HG02763 (cell line): ENCODE measurements around the gene SERGEF.

Experiments
- ATAC-seq: cut with Tn5 transposase; IDR thresholded peaks from one replicate; pipeline ENCODE4 v1.9.1; 2021; ENCODE audit warnings: mild to moderate bottlenecking, moderate library complexity; ENCODE audit not compliant: unreplicated experiment

Gene SERGEF

DNA sequence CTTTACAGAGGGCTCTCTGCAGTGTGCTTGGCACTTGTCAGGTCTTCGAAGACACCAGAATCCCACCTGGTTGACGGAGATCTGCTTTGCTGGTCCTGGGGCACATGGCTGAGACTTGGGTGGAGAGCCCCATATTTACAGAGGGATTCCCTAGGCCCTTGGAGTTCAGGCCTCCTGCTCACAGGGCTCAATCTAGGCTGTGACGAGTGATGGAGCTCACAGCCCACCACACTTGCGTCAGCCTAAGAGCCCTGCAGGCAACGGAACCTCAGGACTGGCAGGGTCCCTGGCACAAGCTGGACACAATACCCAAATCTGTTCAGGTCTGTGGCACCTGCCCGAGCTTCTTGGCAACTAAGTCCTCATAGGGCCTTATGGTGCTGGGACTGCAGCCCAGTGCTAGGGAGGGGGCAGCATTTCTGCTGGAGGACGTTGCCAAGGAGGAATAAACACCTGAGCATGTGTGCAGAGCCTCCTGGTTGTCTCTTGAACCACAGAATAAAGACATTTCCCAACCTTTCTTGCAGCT, 219.1 kb downstream of the SERGEF start:
- ATAC-seq: no peak

DNA sequence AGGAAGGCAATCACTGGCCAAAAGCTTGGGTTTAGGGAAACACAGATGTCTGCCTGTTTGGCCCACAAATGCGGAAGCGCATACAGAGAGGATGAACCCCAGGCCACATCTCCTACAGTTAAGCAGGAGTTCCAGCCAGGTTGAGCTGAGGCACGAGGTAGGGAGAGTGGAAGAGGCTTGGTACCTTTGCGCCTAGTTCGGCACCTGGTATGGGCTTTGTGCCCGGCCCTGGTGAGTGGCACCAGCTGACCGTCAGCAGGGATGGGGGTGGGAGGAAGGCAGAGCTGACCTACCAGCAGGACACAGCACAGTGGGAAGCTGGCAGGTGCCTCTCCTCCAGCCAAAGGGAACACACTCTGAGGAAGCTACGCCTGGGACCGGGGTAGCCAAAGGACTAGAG, 220.7 kb downstream of the SERGEF start:
- no peak for ATAC-seq

DNA sequence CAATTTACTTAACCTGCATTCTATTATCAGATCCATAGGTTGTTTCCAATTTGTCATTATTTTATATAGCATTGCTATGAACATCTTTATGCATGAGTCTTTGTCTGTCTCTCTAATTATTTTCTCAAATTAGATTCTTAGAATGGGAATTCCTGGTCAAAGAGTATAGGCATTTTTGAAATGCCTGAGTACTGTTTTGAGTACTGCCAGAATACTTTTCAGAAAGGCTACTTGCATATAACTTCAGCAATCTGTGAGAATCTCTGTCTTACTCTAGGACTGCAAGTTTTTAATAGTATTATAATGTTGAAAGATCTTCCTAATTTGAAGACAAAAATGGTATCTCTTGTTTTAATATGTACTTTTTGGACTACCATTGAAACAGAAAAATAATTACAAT, 221.7 kb downstream of the SERGEF start:
- no peak for ATAC-seq

DNA sequence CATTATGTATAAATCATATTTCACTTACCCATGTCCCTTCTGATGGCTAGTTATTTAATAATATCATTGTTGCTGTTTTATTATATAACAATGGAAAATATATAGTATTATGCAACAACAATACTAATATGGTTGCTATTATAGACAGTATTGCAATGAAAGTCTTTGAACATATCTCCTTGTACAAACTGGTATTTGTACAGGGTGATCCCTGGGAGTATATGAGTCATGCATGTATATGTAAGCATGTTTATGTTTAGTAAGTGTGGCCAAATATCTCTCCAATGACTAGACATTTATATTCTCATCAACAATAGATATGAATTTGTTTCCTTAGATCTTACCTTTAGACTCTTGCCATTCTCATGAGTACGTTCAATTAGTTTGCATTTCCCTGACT, 222.4 kb downstream of the SERGEF start:
- no peak for ATAC-seq

DNA sequence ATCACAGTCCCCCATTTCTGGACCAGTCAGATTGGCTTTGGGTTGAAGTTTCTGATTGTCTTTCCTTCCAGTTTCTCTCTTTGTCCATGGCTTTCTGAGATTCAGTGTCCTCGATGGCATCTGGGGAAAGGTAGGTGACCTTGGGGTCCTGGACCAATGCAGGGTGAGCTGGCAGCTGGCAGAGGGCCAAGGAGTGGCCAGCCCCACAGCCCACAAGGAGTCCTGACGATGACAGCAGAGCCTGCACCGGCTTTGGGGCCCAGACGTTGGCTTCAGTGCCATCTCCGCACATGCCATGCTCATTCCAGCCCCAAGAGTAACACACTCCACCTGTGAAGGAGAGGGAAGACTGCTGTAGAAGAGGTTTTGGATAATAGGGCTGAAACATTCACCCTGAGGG, 224.8 kb downstream of the SERGEF start:
- no peak for ATAC-seq

DNA sequence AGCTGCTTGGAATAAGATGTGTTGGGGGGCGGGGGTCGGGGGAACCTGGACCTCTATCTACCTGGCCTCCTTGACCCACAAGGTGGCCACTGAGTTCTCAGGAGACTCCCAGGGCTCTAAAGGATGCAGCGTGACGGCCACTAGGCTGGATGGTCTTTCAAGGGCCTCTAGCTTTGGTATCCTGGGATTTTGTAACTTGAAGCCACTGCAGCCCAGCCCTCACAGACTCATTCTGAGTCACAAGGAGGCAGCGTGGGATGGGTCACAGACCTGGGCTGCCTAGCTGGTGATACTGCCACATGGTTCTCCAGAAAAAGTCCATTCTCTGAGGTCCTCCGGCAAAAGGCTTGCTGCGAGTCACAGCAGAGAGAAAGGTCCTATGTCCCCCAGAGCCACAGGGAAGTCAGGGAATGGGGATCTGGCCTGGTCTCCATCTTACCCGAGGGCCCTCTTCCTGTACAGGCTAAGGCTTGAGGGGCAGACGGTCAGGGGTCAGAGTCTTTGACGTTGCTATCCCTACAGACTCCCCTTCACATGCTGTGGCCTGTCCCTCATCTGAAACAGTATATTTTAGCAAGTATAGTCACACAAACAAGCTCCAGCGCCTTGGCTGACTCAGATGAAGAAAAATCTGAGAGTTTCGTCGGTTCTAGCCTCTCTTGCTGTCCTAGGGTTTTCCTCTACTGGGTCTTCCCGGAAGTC, 225.9 kb downstream of the SERGEF start:
- no peak for ATAC-seq

DNA sequence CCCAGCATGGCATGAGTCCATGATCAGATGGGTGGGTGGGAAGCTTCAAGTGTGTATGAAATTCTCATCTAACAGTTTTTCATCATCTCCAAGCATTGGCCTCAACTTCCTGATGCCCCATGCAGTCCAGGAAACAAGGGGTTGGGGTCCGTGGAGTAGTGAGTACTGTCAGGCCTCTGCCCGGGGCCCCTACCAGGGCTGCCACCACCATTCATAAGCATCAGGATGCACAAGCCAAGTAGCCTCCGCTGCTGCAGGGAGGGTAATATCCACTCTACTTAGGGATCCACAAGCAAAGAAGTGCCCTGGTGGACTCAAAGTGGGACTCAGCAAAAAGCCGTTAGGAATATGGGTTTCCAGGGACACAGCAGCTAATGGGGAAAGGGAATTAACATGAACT, 229.0 kb downstream of the SERGEF start:
- ATAC-seq: no peak

DNA sequence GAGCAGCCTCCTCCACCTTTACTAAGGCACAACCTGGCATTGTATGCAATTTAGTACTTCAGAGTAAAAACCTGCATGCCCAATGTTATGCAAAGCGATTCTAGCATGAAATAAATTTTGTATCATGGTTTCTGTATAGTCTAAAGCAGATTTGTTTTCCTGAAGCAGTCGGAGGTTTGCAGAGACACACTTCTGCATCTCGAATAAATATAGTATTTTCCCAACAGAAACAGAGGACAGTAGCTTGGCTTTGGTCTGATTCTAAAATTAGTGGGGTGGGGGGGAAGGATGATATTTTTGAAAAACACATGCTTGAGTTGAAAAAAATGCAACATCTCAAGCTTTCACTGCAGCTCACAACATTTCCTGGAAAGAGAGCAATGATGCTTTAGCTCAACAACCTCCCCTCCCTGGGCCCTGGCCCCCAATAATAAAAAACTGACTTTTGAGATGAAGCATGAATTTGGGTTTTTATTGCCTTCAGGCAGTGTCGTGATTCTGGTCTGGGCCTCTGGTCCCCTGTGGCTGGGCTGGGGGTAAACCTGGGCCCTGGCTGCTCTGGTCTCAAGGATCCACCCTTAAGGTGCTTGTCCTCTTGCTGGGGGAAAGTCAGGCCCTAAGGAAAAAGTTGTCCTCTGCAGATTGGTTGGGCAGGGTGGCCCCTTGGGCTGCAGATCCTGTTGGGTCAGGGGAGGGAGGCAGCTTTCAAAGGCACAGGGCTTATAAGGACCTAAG, 230.1 kb downstream of the SERGEF start:
- no peak for ATAC-seq

DNA sequence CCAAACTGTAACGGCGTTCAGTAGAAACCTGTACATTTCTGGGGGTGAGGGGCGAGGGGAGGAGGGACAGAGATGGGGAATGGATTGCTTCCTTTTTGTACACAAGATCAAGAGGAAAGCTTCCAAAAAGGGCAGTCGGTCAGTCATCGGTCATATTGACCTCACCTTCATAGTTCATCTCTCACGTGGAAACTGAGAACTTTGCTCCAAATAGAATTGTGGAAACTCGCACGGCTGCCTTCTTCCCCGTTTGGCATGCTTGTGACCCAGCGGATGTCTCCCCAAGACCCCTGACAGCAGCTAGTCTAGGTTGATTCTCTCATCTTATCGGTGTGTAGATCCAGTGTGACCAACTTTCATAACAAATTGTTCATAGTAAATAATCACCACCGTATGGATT, 230.7 kb downstream of the SERGEF start:
- no peak for ATAC-seq

DNA sequence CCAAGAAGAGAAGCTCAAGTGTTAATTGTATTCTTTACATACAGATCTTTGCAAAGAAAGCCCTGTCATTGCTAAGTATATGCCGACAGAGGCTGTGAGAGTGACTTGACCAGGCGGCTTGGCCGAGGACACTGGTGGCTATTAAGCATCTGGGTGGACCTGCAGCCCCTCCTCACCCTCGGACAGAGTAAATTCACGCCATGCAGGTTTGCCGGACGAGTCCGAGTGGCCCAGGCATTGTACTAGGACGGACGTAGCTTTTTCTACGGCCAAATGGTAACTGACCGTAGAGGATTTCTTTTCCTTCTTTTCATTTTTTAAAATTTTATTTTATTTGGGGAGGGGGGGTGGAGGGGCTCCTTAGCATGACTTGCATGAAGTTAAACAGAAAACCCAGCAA, 231.2 kb downstream of the SERGEF start:
- no peak for ATAC-seq

DNA sequence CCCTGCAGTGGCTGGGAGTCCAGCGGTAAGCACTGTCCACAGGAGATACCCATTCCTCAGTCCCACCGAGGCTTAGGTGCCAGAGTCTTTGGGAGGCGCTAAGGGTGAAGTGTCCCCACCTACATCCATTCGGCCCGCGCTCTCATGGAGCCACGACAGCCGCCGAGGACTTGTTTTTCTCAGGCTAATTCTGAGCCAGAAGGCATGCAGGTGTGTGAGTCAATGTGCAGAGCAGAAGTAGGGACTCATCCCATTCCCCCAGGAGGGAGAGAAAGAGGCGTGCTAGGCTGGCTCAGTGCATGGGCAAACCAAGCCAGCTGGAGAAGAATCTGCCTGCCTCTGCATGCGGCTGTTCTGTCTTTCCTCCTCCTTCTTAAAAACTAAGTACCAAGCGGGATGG, 231.6 kb downstream of the SERGEF start:
- ATAC-seq: no peak

DNA sequence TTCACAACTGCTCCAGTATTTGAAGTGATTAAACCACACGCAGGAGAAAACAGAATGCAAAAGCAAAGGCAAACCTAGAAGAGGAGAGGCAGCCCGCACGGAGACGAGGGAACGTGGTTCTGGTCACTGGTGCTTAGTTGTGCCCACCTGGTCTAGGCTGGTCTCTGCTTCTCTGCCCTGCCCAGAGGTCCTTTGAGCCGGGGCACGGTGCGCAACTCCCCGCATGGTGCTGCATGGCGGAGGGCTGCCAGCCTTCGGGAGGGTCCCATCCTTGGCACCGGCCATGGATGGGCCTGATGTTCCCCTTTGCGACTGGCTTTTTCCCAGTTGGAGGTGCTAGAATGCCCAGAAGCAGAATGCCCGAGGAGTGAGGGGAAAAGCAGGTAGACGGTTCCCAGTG, 232.2 kb downstream of the SERGEF start:
- ATAC-seq: no peak

DNA sequence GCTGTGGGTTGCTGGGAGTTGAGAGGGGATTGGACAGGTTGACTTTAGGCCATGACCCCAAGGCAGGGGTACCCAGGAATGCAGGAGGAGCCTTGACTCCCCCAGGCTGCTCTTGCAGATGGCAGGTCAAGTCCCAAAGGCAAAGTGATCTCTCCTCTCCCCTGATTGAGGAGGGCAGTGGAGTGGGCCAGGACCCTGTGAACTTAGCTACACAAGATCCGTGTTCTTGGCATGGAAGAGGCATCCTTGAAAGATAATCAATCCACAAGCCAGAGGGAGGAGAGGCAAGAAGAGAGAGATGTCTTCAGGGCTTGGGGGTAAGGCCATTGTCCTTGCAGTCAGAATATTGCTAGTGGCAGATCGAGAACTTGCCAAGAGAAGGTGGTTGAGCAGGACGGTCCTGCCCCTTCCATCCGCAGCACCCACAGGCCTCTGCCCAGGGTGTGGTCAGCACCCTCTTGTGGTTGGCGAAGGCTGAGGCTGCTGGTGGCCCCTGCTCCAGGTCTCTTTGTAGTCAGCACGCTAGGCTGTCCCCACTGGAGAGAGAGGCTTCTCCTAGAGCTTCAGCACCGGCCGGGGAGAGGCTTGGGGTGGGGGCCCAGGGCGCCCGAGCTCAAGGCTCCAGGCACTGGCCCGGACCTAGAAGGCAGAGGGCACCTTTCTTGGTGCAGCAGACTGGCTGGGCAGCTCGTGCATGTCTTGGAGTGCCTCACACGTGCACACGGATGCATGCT, 232.8 kb downstream of the SERGEF start:
- ATAC-seq: no peak

DNA sequence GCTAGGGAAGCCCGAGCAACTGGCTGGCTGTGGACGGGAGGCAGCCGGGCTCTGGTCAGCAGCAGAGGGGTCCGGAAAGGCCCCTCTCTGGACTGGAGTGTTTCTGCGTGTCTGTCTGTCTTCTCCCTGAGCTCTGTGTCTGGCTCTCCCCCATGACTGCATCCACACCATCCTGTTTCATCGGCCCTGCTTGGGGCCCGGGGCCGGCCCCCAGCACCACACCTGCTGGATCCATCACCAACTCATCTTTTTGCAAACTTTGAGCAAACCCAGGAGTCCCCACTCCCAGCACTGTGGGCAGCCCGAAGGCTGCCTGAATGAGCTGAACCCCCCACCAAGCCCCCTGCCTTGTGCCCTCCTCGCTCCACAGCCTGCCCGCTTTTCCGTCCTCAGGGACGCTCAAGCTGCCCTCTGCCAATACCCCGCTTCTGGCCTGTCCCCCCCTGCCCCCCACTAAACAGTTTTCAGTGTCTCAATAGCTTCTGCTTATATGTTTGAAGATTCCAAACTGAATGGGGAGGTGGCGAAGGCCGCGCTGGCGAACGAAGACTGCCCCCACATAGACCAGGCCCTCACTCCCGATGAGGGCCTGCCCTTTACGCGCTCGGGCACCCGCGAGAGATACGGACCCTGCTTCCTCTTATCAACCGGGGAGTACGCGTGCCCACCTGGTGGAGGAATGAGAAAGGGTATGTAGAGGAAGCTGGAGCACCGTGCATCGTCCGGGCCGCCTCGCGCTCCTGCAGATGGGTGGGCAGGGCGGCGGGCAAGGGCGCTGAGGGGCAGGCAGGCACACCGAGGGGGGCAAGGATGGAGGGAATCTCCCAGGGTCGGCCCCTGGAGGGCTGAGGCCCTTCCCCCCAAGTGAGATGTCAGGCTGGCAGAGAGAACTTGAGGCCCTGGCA, 233.6 kb downstream of the SERGEF start:
- ATAC-seq: no peak

DNA sequence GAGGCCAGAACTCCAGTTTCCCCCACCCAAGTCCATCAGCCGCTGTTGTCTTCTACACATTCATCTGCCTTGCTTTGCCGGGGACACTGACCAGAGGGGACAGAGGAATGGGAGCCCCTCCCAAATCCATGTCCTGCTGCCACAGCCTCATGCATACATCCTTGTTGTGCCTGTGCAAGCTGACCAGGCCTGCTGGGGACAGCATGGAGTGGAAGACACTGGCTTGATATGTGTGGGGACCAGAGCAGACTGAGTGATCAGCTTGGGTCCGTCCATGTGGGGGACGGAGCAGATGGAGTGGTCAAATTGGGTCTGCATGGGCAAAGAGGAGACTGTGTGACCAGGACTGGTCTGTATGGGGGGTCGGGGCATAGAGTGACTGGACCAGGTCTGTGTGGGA, 234.5 kb downstream of the SERGEF start:
- ATAC-seq: no peak

DNA sequence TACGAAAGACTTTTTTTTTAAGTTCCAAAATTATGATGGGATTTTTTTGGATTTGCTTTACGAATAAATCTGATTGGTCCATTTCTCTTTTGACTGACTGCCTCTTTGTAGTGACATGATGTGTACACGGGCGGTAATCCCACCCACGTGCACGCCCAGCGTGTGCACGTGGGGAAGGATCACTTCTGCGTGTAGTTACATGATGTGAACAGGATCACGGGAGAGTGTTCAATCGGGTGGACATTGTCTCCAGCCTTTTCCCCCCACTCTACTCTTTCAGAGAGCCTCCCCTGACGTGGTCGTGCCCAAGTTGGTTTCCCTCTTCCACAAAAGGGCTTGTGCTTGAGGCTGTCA, 235.1 kb downstream of the SERGEF start:
- ATAC-seq: no peak

DNA sequence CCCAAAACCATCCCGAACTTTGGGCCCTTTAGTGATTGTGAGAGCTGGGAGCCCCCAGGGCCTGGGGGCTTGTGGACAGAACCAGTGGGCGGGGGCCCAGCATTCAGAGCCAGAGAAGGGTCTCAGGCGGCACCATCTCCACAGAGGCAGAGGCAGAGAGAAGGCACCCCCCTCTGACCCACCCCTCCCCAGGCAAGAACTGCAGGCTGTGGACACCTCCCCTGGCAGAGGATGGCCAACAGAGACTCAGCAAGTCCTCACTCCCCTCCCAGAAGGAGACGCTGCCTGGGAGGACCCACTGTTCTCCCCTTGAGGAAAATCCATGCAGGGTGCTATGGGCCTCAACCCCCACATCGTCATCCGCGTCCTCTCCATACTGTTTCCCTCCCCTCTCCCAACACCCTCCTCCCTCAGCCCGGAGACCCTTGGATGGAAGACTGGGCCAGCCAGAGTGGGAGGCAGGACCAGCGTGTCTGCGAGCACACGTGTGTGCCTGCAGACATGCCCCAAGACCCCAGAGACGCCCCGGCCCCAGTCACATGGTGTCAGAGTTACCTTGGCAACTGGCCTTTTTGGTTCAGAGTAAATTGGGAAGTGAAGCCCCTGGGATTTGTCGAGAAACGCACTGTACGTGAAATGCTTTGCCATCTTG, 235.6 kb downstream of the SERGEF start:
- ATAC-seq: no peak

DNA sequence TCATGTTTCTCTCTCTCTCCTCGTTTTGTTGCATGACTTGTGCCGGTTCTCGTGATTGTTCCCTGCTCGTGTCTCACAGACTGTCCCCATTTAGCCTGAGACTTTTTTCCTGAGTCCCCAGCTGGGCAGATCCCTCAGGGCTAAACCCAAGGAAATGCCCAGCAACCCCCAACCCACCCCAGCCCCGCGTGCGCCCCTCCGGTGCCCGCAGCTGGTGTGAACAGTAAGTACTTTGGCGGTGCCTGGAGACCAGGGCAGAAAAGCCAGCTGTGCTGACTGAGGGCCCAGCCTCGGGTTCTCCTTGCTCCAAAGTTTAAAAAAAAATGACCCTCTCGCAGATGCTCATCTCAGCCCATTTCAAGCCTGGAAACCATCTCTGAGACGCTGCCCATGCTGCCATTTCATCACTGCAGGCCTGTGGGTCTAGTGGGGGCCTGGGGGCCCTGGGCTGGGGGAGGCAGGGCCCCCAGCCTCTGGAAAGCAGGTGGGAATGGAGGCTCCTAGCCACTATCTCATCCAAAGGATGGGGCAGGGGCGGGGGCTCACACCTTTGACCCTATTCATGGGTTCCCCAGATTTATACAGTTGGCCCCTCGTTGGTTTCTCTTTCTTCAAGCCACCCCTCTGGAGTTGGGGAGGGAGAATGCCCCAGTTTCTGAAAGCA, 236.5 kb downstream of the SERGEF start:
- no peak for ATAC-seq

DNA sequence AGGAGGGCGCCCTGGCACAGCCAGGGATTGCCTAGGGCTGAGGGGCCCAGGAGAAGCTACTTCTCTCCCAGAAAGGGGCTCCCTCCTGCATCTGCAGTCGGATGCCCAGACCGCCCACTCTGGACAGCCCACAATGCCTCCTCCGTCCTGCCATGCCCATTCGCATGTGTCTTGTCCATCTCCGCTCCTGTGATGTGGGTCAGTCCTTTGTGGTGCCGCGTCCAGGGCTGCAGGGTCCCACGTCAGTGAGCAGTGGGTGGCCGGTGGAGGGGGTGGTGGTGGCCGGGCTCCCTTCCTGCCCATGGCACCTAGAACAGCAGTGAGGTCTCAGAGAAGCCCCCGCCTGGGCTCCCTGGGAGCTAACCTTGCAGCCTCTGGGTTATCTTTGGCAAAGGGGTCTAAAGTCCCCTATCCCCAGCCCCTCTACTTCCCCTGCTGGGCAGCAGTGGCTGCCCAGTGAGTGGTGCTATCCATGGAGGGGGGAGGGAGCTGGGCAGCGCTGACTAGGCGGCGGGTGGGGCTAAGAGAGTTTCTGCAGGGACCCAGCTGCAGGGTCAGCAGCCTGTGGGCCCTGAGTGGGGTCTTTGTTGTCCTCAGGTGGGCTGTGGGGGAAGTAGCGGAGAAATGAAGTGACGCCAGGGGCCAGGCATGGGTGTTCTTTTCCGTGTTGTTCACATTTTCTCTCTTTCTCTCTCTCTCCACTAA, 237.2 kb downstream of the SERGEF start:
- no peak for ATAC-seq
